ENCODE data around the gene CNTN4.

CNTN4 gene

DNA sequence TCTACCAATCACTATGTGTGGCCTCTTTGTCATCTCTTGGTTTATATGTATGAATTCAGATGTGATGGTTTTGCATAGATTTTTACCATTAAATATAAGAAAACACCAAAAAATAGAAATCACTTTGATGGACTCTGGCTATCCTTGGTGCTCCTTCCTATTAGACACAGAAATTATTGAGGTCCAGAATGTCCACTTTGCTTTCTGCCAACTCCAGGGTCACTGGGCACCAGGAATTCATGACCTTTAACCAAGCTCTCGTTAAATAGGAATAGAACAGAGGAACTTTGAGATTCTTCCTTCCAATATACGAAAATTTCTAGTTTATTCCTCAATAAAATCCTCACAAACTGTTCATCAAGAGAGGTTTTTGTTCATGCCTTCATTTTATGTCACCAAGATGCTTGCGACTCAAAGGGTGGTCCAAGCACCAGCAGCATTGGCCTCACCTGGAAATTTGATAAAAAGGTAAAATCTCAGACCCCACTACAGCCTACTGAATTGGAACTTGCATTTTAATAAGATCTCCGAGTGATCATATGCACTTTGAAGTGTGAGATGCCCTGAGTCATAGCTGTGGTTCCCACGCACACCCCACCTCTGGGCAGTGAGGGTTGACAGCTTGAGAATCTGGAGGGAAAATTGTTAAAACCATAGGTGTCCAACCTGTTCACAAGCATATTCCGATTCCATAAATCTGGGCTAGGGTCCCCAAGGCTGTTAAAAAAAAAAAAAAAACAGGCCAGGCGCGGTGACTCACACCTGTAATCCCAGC lies 725.0 kb downstream of the CNTN4 start:
- no peak for DNase-seq

DNA sequence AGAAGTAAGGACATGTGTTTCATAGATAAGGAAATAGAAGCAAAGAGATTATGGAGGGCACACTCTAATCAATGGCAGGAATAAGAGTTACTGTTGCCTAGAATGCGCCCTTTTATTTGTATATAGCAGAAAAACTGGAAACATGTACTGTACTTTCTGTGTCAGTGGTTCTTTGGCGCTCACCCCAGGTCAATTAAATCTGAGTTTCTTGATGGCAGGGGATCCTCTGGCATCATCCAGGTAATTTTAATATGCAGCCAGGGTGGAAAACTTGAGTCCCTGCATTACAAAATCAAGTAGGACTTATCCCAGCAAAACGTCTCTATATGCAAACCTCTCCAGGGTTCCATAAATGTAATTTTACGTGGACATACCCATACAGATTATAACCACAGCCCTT lies 727.4 kb downstream of the CNTN4 start:
- no peak for DNase-seq

DNA sequence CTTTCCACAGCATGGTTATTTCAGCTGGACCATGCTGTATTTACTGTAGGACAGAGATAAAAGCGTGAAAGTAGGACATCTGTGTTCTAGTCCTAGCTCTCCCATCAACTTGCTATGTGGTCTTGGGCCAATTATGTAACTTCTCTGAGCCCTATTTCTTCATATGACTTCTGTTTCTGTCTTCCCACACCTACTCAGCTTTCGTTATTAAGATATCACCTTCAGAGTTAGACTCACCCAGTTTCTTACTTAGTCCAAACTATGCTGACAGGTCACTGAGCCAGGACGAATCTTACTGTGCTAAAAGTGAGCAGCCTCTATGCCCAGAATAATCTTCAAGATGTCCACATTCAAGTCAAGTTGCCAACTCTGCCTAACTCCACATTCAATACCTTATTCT lies 727.8 kb downstream of the CNTN4 start:
- DNase-seq = no peak

DNA sequence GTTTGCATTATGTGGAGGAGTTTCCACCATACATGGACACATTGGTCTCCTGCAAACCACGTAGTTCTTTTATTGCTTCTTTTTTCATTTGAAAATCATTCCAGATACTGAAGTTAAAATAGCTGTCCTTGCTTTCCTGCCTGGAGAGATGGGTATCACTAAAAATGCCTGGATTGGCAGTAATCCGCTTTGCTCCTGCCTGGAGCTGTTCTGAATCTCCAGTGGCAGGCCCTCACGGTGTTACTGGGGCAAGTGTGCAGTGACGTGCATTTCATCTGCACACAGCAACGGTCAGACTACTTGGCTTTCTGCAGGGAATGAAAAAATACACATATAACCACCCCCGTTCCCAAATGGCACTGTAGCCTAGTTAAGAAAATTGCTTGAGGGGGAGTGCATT lies 738.6 kb downstream of the CNTN4 start:
- no peak for DNase-seq

DNA sequence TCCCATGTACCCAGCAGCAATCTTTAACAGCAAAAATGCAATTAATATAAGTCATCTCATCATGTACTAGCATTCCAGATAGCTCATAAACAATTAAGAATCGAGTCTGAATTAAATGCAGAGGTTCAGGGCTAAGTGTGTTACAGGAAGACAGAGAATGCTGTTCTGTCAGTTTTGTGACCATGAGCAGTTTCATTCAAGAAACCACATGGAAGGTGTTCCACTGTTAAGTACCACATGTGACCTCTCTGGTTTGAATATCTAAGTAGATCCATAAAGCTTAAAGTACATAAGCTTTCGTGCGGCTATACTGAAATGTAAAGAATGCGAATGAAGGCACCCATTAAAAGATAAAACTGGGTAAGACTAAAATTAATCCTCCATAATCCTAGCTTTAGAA lies 739.2 kb downstream of the CNTN4 start:
- DNase-seq = no peak

DNA sequence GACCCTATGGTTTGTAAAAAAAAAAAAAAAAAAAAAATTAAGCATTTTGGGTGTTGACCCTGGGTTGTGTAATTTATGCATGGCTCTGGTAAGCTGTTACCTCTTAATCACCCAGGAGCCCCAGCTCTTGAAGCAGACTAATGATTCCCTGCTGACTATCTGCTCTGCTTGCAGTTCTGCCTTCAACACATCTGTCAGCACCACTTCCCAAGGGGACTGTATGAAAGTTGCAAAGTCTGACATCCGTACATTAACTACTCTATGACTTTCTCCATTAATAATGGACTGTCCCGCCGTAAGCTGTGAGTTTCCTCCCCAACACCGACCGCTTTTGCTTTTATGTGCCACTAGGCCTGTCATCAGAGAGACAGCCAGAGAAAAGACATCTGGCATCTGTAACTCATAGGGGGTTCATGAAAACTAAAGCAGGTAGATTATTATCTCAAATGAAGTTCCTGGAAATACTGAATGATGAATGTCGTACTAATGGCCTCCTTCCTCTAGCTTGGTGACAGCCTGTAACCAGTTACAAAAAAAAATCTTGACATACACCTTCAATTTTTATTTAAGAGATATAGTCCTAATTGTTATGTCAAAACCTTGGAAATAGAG lies 740.0 kb downstream of the CNTN4 start:
- DNase-seq = no peak

DNA sequence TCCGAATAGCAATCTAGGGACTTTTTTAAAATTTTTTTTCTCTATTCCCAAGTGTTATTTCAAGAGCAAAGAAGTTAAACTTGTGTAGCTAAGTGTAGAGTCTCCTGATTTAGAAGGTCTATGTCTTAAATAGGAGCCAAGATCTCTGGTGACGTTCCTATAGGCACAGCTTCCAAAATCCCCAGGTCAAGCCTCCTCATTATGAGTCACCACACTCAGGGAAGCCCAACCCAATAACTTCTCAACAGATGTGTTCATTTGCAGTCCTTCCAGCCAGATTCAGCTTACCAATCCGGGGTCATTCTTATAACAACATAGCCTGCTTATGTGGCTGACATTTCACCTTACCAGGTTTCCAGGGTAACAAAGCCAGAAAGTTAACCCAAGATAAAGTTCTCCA lies 741.2 kb downstream of the CNTN4 start:
- no peak for DNase-seq

DNA sequence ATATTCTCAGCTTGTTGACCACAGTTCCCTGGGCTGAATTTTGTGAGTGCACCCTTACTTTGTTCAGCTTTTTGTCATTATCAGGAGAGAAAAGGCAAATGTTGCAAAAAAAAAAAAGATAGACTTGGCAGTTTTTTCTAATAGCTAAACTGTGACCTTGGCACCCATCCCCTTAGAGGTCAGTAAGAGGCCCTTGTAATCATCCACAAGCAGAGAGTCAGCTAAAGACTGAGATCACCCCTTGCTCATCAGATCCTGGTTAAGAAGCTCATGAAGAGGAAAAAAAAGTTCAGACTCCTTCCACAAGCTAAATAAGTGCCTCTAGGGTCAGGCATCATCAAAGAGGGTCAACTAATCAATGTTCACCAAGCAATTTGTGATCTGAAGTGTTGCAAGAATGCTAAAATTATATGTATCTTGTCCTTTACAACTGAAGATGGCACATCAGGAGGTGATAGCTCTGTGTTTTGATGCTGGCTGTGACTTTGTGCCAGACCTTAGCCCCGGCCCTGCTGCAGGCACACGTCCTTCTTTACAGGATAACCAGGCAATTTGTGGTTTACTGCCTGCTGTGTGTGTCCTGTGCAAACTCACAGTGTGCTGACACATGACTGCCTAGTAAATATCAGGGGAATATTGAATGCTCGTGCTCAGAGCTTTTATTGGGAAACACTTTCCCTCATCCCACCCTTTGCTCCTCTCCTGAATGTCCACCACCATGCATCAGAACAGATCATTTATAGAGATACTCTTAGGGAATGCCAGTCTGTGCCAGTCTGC lies 748.6 kb downstream of the CNTN4 start:
- no peak for DNase-seq

DNA sequence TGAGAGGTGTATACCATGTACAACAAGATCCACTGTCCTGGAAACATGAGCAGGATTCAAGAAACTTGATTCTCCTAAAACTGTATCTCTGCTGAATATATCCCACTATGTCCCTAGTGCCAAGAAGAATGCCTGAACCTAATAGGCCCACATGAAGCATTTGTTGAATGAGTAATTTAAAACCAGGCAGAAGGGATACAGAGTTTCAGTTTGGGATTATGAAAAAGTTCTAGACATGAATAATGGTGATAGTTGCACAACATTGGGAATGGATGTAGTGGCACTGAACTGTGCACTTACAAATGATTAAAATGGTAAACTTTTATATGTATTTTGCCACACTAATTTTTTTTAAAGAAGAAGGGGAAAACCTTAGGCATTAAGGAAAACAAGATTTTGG lies 750.4 kb downstream of the CNTN4 start:
- no peak for DNase-seq

DNA sequence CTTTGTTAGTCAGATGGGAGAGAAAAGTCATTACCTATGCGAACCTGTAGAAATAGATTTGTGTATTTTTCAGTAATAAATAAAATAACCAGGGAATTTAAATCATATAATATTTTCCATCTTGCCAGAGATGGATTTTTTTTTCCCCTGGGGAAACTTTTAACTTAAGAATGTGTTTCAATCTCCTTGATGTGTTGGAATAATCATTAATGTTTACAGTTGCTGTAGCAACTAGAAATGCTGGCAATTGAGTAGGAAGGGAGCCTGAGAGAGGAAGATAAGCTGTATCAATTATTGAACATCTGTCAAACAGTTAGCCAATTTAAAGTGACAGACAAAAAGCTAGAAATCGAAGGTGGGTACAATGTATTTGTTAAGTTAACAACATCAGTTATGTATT lies 752.0 kb downstream of the CNTN4 start:
- DNase-seq = no peak

DNA sequence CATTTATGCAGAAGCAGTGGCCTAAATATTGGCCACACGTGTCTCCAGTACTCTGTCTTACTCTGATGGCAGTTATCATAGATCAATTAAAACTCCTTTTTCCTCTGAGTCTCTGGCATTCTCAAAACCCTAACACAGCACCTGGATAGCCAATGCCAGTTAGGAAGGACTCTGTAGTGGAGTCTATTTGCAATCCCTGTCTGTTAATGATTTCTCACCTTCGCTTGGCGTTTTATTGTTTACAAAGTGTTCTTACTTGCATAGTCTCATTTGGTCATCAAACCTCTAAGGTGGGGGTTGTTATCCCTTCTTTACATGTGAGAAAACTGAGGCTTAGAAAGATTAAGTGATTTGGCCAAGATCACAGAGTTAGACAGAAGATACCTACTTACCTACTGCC lies 752.7 kb downstream of the CNTN4 start:
- DNase-seq = no peak

DNA sequence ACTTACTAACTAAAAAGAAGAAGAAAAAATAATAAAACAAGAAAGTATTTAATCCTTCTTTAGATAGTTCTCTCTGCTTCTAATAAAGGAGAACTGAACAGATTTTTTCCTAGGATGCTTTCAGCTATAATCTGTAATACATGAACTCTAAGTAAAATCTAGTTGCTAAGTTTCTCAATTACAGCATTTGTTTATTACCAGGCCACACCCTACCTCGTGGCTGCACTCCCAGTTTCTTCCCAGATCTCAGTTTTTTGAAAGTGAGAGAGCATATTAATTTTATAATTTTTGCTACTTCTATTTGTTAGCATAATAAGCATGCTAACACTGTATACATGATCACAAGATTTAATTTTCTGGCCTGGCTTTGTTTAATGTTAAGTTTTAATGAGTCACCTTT lies 753.2 kb downstream of the CNTN4 start:
- no peak for DNase-seq

DNA sequence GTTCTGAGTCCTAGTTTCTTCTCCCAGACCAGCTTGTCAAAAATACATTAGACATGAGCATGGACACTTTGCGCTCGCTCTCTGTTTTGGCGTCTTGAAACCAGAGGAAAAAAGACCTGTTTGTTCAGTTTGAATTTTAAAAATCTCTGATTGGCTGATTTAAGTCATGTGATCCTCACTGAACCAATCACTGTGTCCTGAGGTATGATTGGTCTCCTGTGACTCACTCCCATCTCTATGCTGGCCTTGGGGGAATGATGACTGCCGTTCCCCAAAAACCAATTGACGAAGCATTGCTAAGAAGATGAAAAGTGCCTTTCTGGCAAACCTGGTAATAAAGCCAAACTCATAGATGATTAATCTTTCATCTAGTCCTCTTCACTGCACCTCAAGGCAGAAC lies 755.0 kb downstream of the CNTN4 start:
- no peak for DNase-seq

DNA sequence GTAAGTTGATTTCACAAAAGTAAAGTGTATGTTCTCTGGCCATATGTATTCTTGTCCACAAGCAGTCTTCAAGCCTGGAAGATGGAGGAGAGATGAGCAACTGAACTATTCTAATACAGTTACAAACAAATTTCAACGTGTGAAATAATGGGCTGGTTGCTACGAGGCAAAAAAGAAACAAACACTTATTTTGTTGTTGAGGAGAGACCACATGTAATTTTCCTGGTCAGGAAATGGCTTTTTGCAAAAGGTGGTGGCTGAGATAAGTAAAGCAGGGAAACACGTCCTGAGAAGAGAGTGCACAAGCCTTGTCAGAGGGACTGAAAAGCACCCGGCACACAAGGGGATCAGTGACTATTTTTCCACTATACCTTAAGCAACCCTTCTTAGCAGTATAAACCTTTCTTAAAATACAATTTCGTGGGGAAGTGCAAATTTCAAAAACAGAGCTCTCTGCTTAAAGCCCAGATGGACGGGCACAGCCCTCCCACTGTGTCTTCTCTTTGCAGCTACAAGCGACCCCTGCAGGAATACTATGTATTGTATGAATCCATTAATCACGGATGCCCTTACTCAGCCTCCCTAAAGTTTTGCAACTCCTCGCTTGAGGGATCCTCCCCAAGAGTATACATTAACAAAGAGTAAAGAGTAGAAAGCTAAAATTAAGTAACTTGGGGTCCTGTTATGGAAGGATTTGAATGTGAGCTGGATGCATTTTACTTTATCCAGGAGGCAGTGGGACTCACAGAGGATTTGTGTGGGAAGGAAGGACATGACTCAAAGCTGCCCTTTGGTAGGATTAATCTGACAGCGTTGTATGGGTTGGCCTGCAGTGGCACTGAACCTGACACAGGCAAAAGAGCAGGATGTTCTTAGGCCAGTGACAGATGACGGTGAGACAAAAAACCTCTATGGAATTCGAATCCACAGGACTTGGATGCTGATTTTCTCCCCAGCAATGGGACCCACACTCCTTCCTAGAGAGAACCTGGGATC lies 757.8 kb downstream of the CNTN4 start:
- no peak for DNase-seq

DNA sequence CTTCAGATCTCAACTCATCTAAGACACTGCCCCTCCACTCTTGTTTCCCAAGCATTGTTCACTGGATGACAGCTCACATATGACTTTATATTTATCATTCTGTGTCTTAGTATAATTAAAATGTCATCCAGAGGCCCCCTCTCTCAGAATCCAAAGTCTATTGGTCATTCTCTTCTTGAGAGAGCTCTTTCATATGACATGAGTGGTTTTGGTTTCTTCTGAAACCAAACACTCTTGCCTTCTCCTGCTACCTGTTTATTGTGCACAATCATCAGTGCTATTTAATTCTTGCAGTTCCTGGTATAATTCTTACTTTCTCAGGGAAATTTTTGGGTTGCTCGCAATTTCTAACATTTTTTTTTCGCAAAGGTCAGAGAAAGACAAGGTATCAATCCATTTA lies 762.0 kb downstream of the CNTN4 start:
- DNase-seq = no peak

DNA sequence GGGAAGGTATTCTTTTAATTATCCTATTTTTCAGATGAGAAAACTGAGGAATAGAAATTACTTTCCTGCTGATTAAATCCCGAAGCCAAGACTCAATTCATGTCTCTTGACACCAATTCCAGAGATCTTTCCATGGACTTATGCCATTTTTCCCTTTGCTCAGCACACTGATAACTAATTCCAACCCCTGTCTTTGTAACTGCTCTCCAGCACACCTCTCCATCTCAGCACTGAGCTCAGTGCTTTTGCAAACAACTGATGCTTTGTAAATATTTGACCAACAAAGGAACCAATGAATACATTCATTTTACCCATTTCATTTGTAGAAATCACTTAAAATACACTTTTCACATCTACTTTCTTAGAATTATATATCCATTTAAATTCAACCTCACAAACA lies 762.5 kb downstream of the CNTN4 start:
- DNase-seq = no peak

DNA sequence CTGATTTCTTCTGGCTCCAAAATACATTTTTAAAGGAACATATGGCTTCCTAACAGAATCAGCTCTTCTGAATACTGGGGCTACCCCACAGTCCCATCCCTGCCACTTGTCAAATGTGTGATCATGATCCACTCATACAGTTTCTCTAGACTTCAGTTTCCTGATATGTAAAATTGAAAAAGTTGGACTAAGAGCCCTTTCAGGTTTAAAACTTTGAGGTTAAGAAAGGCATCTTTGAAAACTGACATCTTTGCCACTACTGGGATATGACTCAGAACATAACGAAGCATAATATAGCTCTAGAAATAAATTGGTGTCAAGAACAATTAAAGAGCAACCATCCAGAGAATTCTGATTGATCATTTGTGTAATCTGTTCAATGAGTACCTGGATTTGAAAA lies 763.3 kb downstream of the CNTN4 start:
- no peak for DNase-seq

DNA sequence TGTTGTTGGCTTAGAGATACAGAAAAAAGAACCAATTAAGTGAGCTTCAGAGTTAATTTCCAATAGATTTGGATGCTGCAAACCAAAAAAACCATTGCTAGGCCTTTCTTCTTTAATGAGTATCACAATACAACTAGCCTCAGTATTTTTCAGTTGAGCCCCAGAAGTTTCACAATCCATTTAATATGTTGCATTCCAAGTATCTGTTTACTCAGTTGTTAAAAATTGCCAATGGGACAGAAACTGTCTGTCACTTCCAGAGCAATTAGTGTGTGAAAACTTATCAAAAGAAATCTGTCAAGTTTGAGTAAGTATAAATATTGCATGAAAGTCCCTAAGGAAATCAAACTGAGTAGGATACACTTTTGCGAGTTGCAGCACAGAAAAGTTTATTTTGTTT lies 763.7 kb downstream of the CNTN4 start:
- DNase-seq = no peak

DNA sequence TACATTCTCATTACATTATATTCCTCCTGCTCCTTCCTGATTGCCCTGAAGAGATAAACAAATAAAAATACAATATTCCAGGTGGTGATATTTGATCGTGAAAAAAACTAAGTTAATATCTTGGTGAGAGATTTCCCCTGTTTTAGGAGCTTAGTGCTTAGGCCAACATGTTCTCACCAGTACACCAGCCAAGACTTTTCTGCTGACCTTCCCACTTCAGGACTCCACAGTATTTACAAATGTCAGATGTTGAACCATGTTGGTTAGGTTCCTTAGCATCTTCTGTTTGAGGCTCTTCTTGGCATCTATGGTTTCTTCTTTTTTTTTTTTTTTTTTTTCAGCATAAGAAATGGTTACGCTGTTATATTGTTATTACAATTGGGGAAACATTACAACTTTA lies 764.5 kb downstream of the CNTN4 start:
- no peak for DNase-seq

DNA sequence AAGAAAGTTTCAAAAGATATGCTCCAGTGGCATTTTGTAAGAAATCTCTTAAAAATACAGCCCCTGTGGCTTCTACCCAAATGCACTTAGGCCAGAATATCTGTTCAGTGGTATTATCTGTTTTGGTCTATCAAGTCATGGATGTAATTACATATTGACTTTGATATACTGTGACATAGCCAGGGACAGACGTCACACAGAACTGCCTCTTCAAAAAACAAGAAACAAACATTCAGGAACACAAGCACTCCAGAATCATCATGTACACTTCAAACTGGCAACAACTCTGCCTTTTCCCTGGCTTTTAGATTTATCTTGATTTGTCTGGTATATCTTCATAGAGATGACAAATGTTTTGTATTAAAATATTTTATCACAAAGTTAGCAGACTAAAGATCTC lies 771.2 kb downstream of the CNTN4 start:
- no peak for DNase-seq

DNA sequence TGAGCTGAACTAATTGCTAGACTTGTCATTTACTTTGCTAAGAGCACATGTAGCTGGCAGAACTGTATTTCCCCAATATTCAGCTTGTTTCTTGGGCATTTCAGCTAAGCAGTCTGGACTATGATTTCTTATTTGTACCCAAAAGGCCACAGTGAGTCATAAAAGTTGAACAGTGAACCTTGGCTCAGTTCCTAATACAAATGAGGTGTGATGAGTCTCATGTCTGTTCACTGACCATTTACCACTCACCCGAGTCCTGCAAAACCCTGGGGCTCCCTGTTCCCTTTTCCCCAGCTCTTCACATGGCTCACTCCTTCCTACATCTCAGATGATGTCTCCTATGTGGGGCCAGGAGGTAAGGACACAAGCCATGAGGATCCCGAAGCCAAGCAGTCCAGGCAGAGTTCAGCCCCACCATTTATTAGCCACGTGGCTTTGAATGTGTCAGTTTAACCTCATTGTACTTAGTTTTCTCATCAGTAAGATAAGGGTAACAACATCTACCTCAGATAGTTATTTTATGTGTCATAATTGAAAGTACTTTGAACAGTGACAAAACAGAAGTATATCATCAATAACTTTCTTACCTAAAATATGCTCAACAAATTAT lies 772.2 kb downstream of the CNTN4 start:
- no peak for DNase-seq

DNA sequence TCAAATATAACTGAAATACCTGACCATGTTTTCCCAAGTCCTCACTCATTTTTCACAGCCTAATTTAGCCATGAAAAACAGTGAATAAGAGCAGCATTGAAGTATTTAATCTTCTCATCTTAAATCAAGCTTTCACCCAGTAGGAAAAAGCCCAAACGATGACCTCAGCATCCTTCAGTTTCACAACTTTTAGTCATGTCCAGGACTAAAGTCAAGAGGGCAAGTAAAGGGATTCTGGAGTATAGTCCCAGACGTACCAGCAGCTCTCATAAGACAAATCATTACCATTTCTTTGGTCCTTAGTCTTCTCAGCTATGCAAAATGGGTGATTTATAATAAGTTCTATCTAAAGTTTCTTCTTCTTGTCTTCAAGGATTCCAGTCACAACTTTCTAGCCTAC lies 774.2 kb downstream of the CNTN4 start:
- DNase-seq = no peak

DNA sequence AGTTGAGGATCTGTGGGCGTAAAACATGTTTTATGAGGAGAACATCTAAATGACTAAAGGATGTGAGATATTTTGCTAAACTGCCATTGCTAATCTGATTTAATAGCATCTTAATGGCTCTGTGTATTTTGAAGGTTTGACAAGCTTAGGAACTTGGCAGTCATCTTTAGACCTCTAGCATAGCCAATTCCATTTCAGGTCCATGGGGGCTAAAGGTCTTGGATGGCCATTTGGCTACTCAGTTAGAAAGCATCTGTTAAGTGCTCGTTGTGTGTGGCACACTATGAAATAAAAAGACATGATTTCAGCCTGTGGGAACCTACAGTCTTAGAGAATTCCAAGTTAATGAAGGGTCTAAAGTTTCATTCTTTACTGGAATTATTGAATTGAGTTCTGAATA lies 775.3 kb downstream of the CNTN4 start:
- DNase-seq = no peak

Measured in GDM1 (cell line).